OCI-LY3 (cell line): ENCODE measurements around the gene CAMKMT.

ENCODE experiments used
- EZH2phosphoT487 ChIP-seq: fragments of 200-600 bp; shearing (Covaris generic); IDR thresholded peaks from 2 replicates; pipeline ENCODE4 v1.6.1; 2018; ENCODE audit warnings: antibody characterized with exemption, mixed run types, low read depth
- TF ChIP-seq, protein P1 (sequence below): fragments of 200-600, 300-600 bp; sonication (generic); IDR thresholded peaks from 2 replicates; pipeline ENCODE4 v1.5.1; 2014; ENCODE audit warnings: antibody characterized with exemption, low read length, low read depth

- TF ChIP-seq, protein P1, sequence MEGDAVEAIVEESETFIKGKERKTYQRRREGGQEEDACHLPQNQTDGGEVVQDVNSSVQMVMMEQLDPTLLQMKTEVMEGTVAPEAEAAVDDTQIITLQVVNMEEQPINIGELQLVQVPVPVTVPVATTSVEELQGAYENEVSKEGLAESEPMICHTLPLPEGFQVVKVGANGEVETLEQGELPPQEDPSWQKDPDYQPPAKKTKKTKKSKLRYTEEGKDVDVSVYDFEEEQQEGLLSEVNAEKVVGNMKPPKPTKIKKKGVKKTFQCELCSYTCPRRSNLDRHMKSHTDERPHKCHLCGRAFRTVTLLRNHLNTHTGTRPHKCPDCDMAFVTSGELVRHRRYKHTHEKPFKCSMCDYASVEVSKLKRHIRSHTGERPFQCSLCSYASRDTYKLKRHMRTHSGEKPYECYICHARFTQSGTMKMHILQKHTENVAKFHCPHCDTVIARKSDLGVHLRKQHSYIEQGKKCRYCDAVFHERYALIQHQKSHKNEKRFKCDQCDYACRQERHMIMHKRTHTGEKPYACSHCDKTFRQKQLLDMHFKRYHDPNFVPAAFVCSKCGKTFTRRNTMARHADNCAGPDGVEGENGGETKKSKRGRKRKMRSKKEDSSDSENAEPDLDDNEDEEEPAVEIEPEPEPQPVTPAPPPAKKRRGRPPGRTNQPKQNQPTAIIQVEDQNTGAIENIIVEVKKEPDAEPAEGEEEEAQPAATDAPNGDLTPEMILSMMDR, result no peak
- TF ChIP-seq EZH2phosphoT487, result no peak
These were observed 319.3 kb downstream of the CAMKMT start for GRCh38 chr2:44680983-44681531.
